GM13976 (cell line): ENCODE measurements around the gene ZMPSTE24.

ENCODE experiments used
- DNase-seq: peaks from one replicate; pipeline ENCODE4 v3.0.0; 2012; ENCODE audit warnings: low spot score
- CTCF ChIP-seq: IDR thresholded peaks from 2 replicates; pipeline ENCODE4 v1.5.1; 2012; ENCODE audit warnings: borderline replicate concordance, mild to moderate bottlenecking; ENCODE audit not compliant: insufficient read depth; ENCODE audit errors: extremely low read depth, missing control alignments, control extremely low read depth
- in situ Hi-C: fragments of 300-500 bp; cut with MboI; formaldehyde crosslinking; loops from one replicate; pipeline ENCODE4 v1.12.0; 2022; ENCODE audit warnings: low sequenced_read_pairs, mixed read lengths, inconsistent platforms; ENCODE audit not compliant: unreplicated experiment

Gene ZMPSTE24

GRCh38 chr1:40256401-40257084 lies 1.5 kb upstream of the ZMPSTE24 start:
- TF ChIP-seq CTCF = no peak
- in situ Hi-C loops = no loop called here
- no peak for DNase-seq

DNA sequence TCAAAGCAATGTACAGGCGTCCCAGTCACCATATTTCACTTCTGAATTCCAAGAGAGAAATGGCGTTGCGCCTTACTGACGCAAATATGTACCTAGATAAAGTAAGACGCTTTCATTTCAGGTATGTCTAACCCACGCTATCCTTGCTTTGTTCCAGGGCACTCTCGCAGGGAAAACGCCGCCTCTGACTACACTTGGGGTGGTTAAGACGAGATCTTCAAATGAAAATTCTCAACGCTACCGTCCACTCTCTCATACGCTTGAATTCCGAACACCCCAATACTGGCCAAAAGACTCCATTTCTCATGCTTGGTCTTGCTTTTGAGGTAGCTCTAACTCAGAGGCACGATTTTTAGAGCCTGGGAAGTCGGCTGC lies 736 bp upstream of the ZMPSTE24 start:
- no peak for TF ChIP-seq CTCF
- in situ Hi-C loops = no loop called here
- DNase-seq = no peak

DNA sequence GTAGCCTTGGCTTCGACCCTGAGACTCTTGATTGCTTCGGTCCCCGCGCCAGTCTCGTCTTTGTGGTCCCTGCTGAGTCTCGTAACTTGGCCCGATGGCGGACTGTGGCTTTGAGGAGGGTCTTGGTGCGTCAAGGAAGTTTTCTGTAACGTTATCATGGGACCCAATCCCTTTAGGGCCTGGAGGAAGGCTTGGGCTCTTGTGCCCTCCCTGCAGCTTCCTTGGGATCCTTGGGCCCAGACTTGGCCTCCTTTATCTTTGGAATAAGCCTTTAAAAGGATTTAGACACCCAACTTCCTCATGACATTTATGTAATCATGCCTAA lies 371 bp downstream of the ZMPSTE24 start:
- no peak for DNase-seq
- in situ Hi-C loops = no loop called here

DNA sequence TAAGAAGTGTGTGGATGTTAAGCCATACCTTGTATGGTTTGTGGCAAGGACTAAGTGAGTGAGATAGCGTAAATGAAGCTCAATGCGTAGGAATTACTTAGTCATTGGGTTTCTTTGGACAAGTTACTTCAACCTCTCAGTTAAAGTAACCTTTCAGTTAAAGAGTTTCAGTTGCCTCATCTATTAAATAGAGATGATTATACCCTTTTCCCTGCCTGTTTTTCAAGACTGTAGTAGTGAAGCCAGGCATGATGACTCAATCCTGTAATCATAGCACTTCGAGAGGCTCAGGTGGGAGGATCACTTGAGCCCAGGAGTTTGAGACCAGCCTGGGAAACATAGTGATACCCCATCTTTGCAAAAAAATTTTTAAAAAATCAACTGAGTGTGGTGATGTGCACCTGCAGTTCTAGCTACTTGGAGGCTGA lies 6.3 kb downstream of the ZMPSTE24 start:
- DNase-seq = peak; percentile 27
- no peak for TF ChIP-seq CTCF
- in situ Hi-C loops = no loop called here

More for the DNA sequence above, 371 bp downstream of the ZMPSTE24 start:
- TF ChIP-seq CTCF = no peak

DNA sequence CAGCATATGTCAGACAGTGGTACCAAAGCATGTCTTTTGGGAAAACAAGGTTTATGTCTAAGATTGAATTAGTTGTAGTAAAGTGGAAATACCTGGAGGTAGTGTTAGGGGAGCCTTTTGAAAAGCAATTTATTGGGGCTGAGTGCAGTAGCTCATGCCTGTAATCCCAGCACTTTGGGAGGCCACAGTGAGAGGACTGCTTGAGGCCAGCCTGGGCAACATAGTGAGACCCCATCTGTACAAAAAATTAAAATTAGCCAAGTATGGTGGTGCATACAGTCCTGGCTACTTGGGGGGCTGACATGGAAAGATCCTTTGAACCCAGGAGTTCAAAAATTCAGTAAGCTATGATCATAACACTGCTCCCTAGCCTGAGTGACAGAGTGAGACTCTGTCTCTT lies 7.3 kb downstream of the ZMPSTE24 start:
- TF ChIP-seq CTCF = no peak
- no peak for DNase-seq
- in situ Hi-C loops = no loop called here

- no peak for TF ChIP-seq CTCF
- in situ Hi-C loops = no loop called here
Observed at GRCh38 chr1:40265919-40266318, 7.9 kb downstream of the ZMPSTE24 start.

GRCh38 chr1:40266786-40267535 lies 8.9 kb downstream of the ZMPSTE24 start:
- in situ Hi-C loops = no loop called here
- TF ChIP-seq CTCF = no peak
- DNase-seq = no peak

More at GRCh38 chr1:40265919-40266318, 7.9 kb downstream of the ZMPSTE24 start:
- no peak for DNase-seq
